Ammon's horn (tissue), 1 donor: Measurements from ENCODE around the gene ATP5F1C.
"Not testable (repeated sequence)": the region's sequence is repeated elsewhere in the genome, so short reads cannot be mapped to it uniquely, and the experiment has no call there.

Source experiments
- DNase-seq: peaks from one replicate; pipeline ENCODE4 v3.0.0-alpha.2; 2016; ENCODE audit warnings: low spot score

ATP5F1C gene

GRCh38 chr10:7794251-7795026 lies 6.5 kb downstream of the ATP5F1C start:
- no peak for DNase-seq

- DNase-seq: no peak
These were observed 7.6 kb downstream of the ATP5F1C start for GRCh38 chr10:7795605-7796004.

- DNase-seq: no peak
These were observed 9.6 kb downstream of the ATP5F1C start for GRCh38 chr10:7797582-7797981.

GRCh38 chr10:7802606-7803005 lies 14.6 kb downstream of the ATP5F1C start:
- DNase-seq: no peak

- no peak for DNase-seq
These were observed 16.2 kb downstream of the ATP5F1C start for GRCh38 chr10:7804216-7804615.

GRCh38 chr10:7804741-7805140 lies 16.8 kb downstream of the ATP5F1C start:
- no peak for DNase-seq

- DNase-seq: no peak
These were observed 20.8 kb downstream of the ATP5F1C start for GRCh38 chr10:7808686-7809267.

- no peak for DNase-seq
These were observed 22.5 kb downstream of the ATP5F1C start for GRCh38 chr10:7810443-7810842.

- no peak for DNase-seq
These were observed 23.0 kb downstream of the ATP5F1C start for GRCh38 chr10:7811000-7811399.

GRCh38 chr10:7811743-7812142 lies 23.8 kb downstream of the ATP5F1C start:
- DNase-seq: not testable (repeated sequence)

- DNase-seq: no peak
These were observed 25.5 kb downstream of the ATP5F1C start for GRCh38 chr10:7813481-7813880.

GRCh38 chr10:7817576-7817975 lies 29.6 kb downstream of the ATP5F1C start:
- no peak for DNase-seq

- no peak for DNase-seq
These were observed 30.0 kb downstream of the ATP5F1C start for GRCh38 chr10:7817984-7818294.

- DNase-seq: peak; percentile 92
These were observed 30.5 kb downstream of the ATP5F1C start, which contains the start of gene TAF3 for GRCh38 chr10:7818295-7819120. Gene TAF3 (plus strand): TSS chr10:7818505. CDS start chr10:7818710, 205 bp downstream.

GRCh38 chr10:7819121-7819460 lies 31.1 kb downstream of the ATP5F1C start:
- peak; percentile 67 for DNase-seq

- no peak for DNase-seq
These were observed 36.3 kb downstream of the ATP5F1C start for GRCh38 chr10:7824251-7824650.

- DNase-seq: no peak
These were observed 39.0 kb downstream of the ATP5F1C start for GRCh38 chr10:7826971-7827370.

GRCh38 chr10:7829289-7829834 lies 41.4 kb downstream of the ATP5F1C start:
- no peak for DNase-seq

- DNase-seq: no peak
These were observed 44.1 kb downstream of the ATP5F1C start for GRCh38 chr10:7832060-7832459.

GRCh38 chr10:7833210-7833609 lies 45.2 kb downstream of the ATP5F1C start:
- DNase-seq: no peak

- no peak for DNase-seq
These were observed 46.3 kb downstream of the ATP5F1C start for GRCh38 chr10:7834262-7834661.

GRCh38 chr10:7836571-7836970 lies 48.6 kb downstream of the ATP5F1C start:
- DNase-seq: no peak

- no peak for DNase-seq
These were observed 58.6 kb downstream of the ATP5F1C start for GRCh38 chr10:7846591-7846990.
